HL-60 (cell line): Measurements from ENCODE around the gene PPIP5K2.

Experiments
- CTCF ChIP-seq: IDR thresholded peaks from one replicate; pipeline ENCODE4 v1.5.1; 2011; ENCODE audit warnings: low read length, control low read depth, inconsistent platforms; ENCODE audit not compliant: insufficient read depth
- GABPA ChIP-seq: IDR thresholded peaks from 2 replicates; pipeline ENCODE4 v1.6.1; 2012; ENCODE audit warnings: low read depth
- POLR2AphosphoS5 ChIP-seq: IDR thresholded peaks from 2 replicates; pipeline ENCODE4 v1.6.1; 2012; ENCODE audit warnings: low read depth
- REST ChIP-seq: IDR thresholded peaks from 2 replicates; pipeline ENCODE4 v1.6.1; 2012; ENCODE audit warnings: low read depth; ENCODE audit not compliant: insufficient replicate concordance

GRCh38 chr5:103254921-103255320 lies 134.8 kb downstream of the PPIP5K2 start:
- TF ChIP-seq POLR2AphosphoS5 (no peak), CTCF (no peak), REST (no peak), GABPA (no peak)
